HepG2 (cell line): ENCODE measurements around the gene CCT5. TPM values are rescaled to one million over a fixed set of nuclear protein-coding genes. Genes with fewer than 3 reads are reported as not detected.

Source experiments
- ATAC-seq: fragments of 200-7000 bp; cut with Tn5 transposase; 3 replicates; pipeline ENCODE4 v1.9.1; 2020; ENCODE audit warnings: mild to moderate bottlenecking, moderate library complexity
- BruUV-seq: library from RNA; stranded (reverse); fragments of 400-500 nt; replicated peaks from 2 replicates; lab custom pipeline; 2021; lab: Mats Ljungman, UMichigan
- CTCF ChIA-PET: fragments of 300-600 bp; formaldehyde crosslinking; extraction: SDS; loops from one replicate; lab custom pipeline; 2021; ENCODE audit warnings: low total read pairs, inconsistent platforms, low intra/inter-chr PET ratio; lab: Yijun Ruan, JAX
- POLR2A ChIA-PET: fragments of 350-600 bp; sonication (Branson Sonifier 250); formaldehyde crosslinking; loops from one replicate; lab custom pipeline; 2020; ENCODE audit warnings: antibody characterized with exemption, inconsistent platforms; lab: Yijun Ruan, JAX
- DNase-seq: peaks from one replicate; pipeline ENCODE4 v3.0.0-alpha.2; 2015; ENCODE audit warnings: low spot score
- FAIRE-seq: peaks from 3 replicates; lab custom pipeline; 2011; peaks lifted over from hg19 to GRCh38; lab: Jason Lieb, UNC
- H2AFZ ChIP-seq: one replicate; pipeline ENCODE4 v1.6.1; 2011; ENCODE audit warnings: low read length, inconsistent platforms
- H3K27ac ChIP-seq: fragments of 300-600 bp; 3 replicates; pipeline ENCODE4 v1.8.0; 2011; ENCODE audit warnings: mixed run types, mild to moderate bottlenecking, mixed read lengths, low read length, inconsistent platforms; ENCODE audit not compliant: insufficient read depth; ENCODE audit errors: extremely low read length
- H3K27me3 ChIP-seq, 2 experiments: fragments of 200-600 bp in 1 of 2; 2 replicates in 1 of 2; 3 replicates in 1 of 2; pipeline versions ENCODE4 v1.6.0 to v1.8.0; 2011; ENCODE audit warnings: low read length in 2 of 2, mild to moderate bottlenecking in 2 of 2, moderate library complexity in 2 of 2, inconsistent platforms in 1 of 2; ENCODE audit not compliant: insufficient read depth in 2 of 2, control insufficient read depth in 1 of 2
- H3K36me3 ChIP-seq, 2 experiments: fragments of 200-600 bp in 1 of 2; replicated peaks in 1 of 2; 2 replicates in 1 of 2; 3 replicates in 1 of 2; pipeline versions ENCODE4 v1.5.1 to v1.8.0; 2011; ENCODE audit warnings: low read length in 2 of 2, inconsistent platforms in 1 of 2; ENCODE audit not compliant: insufficient read depth in 2 of 2, control insufficient read depth in 1 of 2
- H3K4me1 ChIP-seq: 2 replicates; pipeline ENCODE4 v1.5.1; 2012; ENCODE audit warnings: low read length, inconsistent platforms; ENCODE audit not compliant: insufficient read depth
- H3K4me2 ChIP-seq: 2 replicates; pipeline ENCODE4 v1.6.0; 2011; ENCODE audit warnings: low read depth, low read length, inconsistent platforms
- H3K4me3 ChIP-seq, 3 experiments: fragments of 200-600 bp in 1 of 3; sonication (generic), shearing (Covaris generic) in 1 of 3; replicated peaks in 1 of 3; 2 replicates each; pipeline ENCODE4 v1.5.1; 2011 to 2016; ENCODE audit warnings: low read length in 3 of 3, inconsistent platforms in 2 of 3, low read depth in 2 of 3, mild to moderate bottlenecking in 2 of 3, control low read depth in 1 of 3, mixed read lengths in 1 of 3; ENCODE audit not compliant: insufficient read depth in 1 of 3
- H3K79me2 ChIP-seq: one replicate; pipeline ENCODE4 v1.6.1; 2011; ENCODE audit warnings: low read length, inconsistent platforms; ENCODE audit not compliant: insufficient read depth
- H3K9ac ChIP-seq: 2 replicates; pipeline ENCODE4 v1.6.0; 2011; ENCODE audit warnings: mild to moderate bottlenecking, low read depth, low read length, inconsistent platforms; ENCODE audit not compliant: insufficient read depth
- H3K9me3 ChIP-seq: 2 replicates; pipeline ENCODE4 v1.5.1; 2012; ENCODE audit warnings: mild to moderate bottlenecking, low read length
- H4K20me1 ChIP-seq: 2 replicates; pipeline ENCODE4 v1.6.0; 2011; ENCODE audit warnings: inconsistent platforms, mild to moderate bottlenecking, low read length, moderate library complexity; ENCODE audit not compliant: insufficient read depth
- ARID3A ChIP-seq: IDR thresholded peaks from 2 replicates; pipeline ENCODE4 v1.6.1; 2012; ENCODE audit warnings: low read depth, low read length, improper control_type of control experiment
- MYNN ChIP-seq: sonication (generic); formaldehyde crosslinking; IDR thresholded peaks from 2 replicates; pipeline ENCODE4 v1.4.0; 2020; ENCODE audit warnings: mild to moderate bottlenecking, low read depth, missing genetic modification reagents
- PCBP1 ChIP-seq: fragments of 200-400 bp; formaldehyde crosslinking; IDR thresholded peaks from 2 replicates; pipeline ENCODE4 v1.6.1; 2017; ENCODE audit warnings: mild to moderate bottlenecking, low read depth, low read length, borderline replicate concordance
- THAP9 ChIP-seq: sonication (generic); formaldehyde crosslinking; IDR thresholded peaks from 2 replicates; pipeline ENCODE4; 2020; ENCODE audit warnings: missing genetic modification reagents, mild to moderate bottlenecking, borderline replicate concordance
- ZNF451 ChIP-seq: sonication (generic); formaldehyde crosslinking; IDR thresholded peaks from 2 replicates; pipeline ENCODE4 v1.5.0; 2020; ENCODE audit warnings: mild to moderate bottlenecking, missing genetic modification reagents
- ZNF557 ChIP-seq: sonication (generic); formaldehyde crosslinking; IDR thresholded peaks from 2 replicates; pipeline ENCODE4 v1.4.0; 2020; ENCODE audit warnings: missing genetic modification reagents
- ZNF629 ChIP-seq: sonication (generic); formaldehyde crosslinking; conservative IDR thresholded peaks from 2 replicates; pipeline ENCODE4 v1.5.0; 2020; ENCODE audit warnings: missing genetic modification reagents
- ZNF710 ChIP-seq: sonication (generic); formaldehyde crosslinking; IDR thresholded peaks from 2 replicates; pipeline ENCODE4 v1.5.0; 2020; ENCODE audit warnings: mild to moderate bottlenecking, missing genetic modification reagents, borderline replicate concordance
- WGBS: methylation state at CpG from one replicate; pipeline ENCODE4 v1.1.6; 2017; ENCODE audit warnings: low lambda C conversion rate; 5-methylcytosine and 5-hydroxymethylcytosine counted together
- in situ Hi-C: cut with HindIII; loops from 2 replicates; pipeline ENCODE4 v1.10.0; 2017; ENCODE audit warnings: low pct_unique_long_range_greater_than_20kb; ENCODE audit not compliant: extremely low pct_ligation_motif_present
- intact Hi-C: fragments of 100-400 bp; cut with micrococcal nuclease; formaldehyde crosslinking; loops from one replicate; pipeline ENCODE4 v1.10.0; 2022; ENCODE audit not compliant: unreplicated experiment
- polyA plus RNA-seq, 8 experiments: library from polyadenylated mRNA; depleted of rRNA in 3 of 8; stranded (reverse) in 7 of 8; unstranded in 1 of 8; fragments of >200 nt; fragmentation: Illumina TruSeq in 4 of 8; extraction: Trizol in 4 of 8; gene quantifications; 2 replicates each; pipeline versions ENCODE4 v1.2.1 to v1.2.3, GENCODE V29; 2011 to 2016; ENCODE audit warnings: low read depth in 4 of 8, missing spikeins in 1 of 8, mixed read lengths in 1 of 8; ENCODE audit not compliant: insufficient read depth in 1 of 8
- total RNA-seq, 5 experiments: library from RNA; depleted of rRNA; stranded (reverse); fragments of >200 nt; fragmentation: Illumina TruSeq; extraction: Trizol; gene quantifications; 2 replicates each; pipeline ENCODE4 v1.2.3, GENCODE V29; 2016; ENCODE audit warnings: low read depth in 1 of 5

The CCT5 gene
- total and polyA plus RNA-seq, 2 of the 13 experiments (the other 11 are each of a cell fraction or from before 2014, with no cell fraction given): 319 to 708 TPM

GRCh38 chr5:10300246-10300645 is 50.2 kb downstream of the CCT5 start (continued):
- no peak for TF ChIP-seq PCBP1
- no peak for TF ChIP-seq ZNF451 (CRISPR knock-in tag)
- no peak for TF ChIP-seq ZNF557 (CRISPR knock-in tag)
- no peak for TF ChIP-seq MYNN
- no peak for TF ChIP-seq ZNF629
- TF ChIP-seq ZNF710 (CRISPR knock-in tag): no peak
- TF ChIP-seq THAP9 (CRISPR knock-in tag): no peak

GRCh38 chr5:10301266-10301665 is 51.2 kb downstream of the CCT5 start:
- Histone ChIP-seq H3K27me3 (no peaks in the 10 kb centered on the region), H3K9ac (no peak overlapping the region), H3K4me3 (no peak overlapping the region), H2AFZ (no peak overlapping the region), H3K9me3 (no peaks in the 10 kb centered on the region), H3K79me2 (no peaks in the 10 kb centered on the region), H3K27ac (no peak overlapping the region), H3K36me3 (no peaks in the 10 kb centered on the region), H4K20me1 (no peaks in the 10 kb centered on the region), H3K4me1 (peaks cover 50% of the 10 kb centered on the region), H3K4me2 (no peak overlapping the region)
- WGBS: 80% methylated on average over 7 of the region's 7 CpGs
- ATAC-seq (no peak), FAIRE-seq (no peak), DNase-seq (no peak)
- in situ Hi-C loops (no loop called here), intact Hi-C loops (no loop called here)
- BruUV-seq: no TSS peak
- ChIA-PET POLR2A (no interaction called here), CTCF (no interaction called here)
- TF ChIP-seq ARID3A: no peak
- TF ChIP-seq, all 625 proteins: peak for 0
